C4-2B (cell line): ENCODE data around the gene FLNC.

Source experiments
- CTCF ChIP-seq: fragments of 450-650 bp; conservative IDR thresholded peaks from 2 replicates; pipeline ENCODE4 v1.5.1; 2017; ENCODE audit warnings: mild to moderate bottlenecking
- ZFX ChIP-seq: fragments of 450-650 bp; IDR thresholded peaks from 2 replicates; pipeline ENCODE4 v1.6.1; 2017

DNA sequence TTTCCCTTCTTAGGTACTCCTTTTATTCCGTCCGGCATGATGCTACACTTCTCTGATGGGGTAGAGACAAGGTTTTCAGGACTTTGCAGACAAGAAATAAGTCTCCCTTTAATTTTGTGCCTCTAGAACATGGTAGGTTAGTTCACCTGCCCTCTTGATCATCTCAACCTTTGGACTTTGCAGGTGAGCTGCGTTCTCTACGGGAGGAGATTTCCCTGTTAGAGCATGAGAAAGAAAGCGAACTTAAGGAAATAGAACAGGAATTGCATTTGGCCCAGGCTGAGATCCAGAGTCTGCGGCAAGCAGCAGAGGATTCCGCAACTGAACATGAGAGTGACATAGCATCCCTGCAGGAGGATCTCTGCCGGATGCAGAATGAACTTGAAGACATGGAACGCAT lies 29.2 kb upstream of the FLNC start:
- TF ChIP-seq CTCF (no peak), ZFX (no peak)
